ENCODE measurements around the gene GAB2.

The GAB2 gene

DNA sequence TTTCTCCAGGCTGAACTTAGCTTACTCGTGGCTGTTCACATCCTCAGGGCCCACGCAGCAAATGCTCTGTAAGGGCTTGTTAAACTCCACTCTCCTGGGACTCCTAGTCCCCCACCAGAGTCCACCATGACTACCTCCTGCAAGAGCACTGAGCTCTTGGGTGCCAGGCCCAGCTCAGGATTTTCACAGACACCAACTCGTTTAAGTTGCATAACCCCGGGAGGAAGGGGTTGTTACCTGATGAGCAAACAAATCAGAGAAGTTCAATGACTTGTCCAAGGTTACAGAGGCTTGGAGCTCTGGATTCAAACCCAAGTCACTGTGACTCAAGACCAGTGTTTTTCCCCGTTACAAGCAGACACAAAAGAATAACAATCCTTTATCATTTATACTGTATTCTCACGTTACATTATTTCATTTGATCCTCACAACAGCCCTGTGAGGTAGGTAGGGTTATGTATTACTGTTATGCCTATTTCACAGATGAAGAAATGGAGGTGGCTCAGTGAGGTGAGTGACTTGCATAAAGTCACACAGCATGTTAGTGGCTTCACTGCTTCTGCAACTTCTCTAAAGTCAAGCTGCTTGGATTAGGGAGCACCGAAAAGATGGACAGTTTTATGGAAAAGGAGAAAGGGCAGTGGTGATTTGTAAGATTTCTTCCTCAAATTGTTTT lies 246.6 kb downstream of the GAB2 start:
- no peak for DNase-seq

DNA sequence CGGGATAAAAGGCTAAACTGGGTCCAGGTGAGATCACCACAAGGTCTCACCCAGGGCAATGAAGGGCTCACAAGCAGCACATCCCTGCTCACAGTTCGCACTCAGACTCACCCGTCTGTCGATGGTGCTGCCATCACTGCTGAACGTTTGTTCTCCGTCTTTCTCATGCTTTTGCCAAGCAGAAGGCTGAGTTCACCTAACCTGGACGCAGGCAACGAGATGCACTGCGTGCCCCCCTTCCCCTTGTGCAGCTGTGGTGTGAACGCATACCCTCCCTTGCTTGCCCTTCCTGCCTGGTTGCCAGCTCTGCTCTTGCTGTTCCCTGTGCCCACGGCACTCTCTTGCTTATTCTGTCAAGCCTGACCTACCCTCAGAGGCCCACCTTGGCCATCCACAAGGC lies 247.2 kb downstream of the GAB2 start:
- no peak for DNase-seq

DNA sequence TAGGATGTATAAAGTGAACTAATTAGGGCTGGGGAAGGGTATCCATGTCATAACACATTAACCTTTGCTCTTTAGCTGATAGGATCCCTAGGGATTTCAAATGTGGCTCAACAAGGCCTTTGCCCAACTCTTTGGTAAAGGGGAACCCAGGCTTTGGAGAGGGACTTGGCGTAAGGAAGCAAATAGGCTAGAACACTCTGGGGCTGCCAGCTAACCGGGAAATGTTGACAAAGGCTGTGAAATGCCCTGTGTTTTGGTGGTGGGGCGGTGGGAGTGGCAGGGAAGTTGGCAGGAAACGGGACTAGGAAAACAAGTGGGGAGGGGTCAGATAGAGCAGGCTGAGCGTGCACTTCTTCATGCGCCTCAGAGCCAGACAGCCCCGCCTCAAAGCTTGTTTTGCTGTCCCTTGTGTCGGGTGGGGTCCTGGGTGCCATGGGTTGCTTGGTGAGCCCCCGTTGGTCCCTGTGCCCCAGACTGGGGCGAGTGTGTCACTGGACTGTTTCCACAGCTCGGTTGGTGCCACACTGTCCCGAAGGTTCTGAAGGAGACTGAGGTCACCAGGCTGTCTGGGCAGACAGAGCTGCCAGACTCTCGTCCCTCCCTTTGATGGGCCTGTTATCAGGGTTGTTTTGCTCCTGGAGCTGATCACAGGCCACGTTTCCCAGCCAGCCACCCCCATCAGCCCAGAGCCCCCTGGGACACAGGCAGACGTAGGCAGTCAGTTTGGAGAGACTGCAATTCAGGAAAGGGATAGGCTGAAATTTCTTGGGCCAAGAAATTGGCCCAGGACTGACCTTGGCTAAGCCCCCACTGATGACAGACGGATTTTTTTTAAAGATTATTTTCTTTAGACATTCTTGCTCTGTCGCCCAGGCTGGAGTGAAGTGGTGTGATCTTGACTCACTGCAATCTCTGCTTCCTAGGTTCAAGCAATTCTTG lies 248.8 kb downstream of the GAB2 start:
- no peak for DNase-seq

DNA sequence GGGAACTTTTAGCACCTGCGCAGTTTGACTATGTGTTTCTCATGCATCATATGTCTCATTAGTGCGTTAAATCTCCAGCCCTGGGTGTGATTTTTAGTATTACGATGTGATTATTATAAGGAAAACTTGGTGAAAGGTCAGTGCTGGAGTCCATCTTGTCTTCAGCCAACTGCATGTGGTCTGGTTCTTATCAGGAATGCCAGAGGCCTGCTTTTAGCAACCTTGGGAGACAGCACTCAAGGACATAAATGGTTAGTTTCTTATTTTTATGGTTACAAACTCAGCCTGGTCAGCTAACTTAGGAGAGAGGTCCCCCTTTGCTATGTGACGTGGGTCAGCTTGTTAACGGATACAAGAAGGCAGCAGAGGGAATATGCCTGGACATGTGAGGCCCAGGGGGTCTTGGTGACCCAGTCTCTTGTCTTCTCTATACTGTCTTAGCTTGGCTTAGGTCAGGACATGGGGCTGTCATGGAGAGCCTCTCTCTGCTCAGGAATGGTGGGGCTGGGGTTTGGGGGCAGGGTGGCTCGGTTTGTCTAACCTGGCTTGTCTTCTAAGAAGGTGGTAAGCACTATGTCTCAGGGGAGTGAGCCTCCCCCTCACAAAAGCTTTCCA lies 250.7 kb downstream of the GAB2 start:
- no peak for DNase-seq

All from activated CD4-positive, alpha-beta T cell treated with anti-CD3 and anti-CD28 coated beads for 4 hours (primary cell).